Activated T-cell treated with anti-CD3 and anti-CD28 coated beads, Interleukin-2, amount 50 U/mL, for 1 hour (primary cell): ENCODE data around the gene SH3BGR.
"Not testable (repeated sequence)": the region's sequence is repeated elsewhere in the genome, so short reads cannot be mapped to it uniquely, and the experiment has no call there.

Source experiments
- DNase-seq: peaks from one replicate; pipeline ENCODE4 v3.0.0-alpha.2; 2020

Gene SH3BGR

GRCh38 chr21:39518055-39518846 lies 66.5 kb downstream of the SH3BGR start:
- DNase-seq: peak; percentile 32

GRCh38 chr21:39518847-39519210 lies 67.1 kb downstream of the SH3BGR start:
- no peak for DNase-seq

- no peak for DNase-seq
These were observed 68.1 kb downstream of the SH3BGR start for GRCh38 chr21:39519835-39520234.

- DNase-seq: no peak
These were observed 71.6 kb downstream of the SH3BGR start for GRCh38 chr21:39523399-39523798.

GRCh38 chr21:39523915-39524314 lies 72.1 kb downstream of the SH3BGR start:
- DNase-seq: no peak

GRCh38 chr21:39525129-39525528 lies 73.4 kb downstream of the SH3BGR start:
- DNase-seq: no peak

GRCh38 chr21:39525601-39526000 lies 73.8 kb downstream of the SH3BGR start:
- no peak for DNase-seq

GRCh38 chr21:39527067-39527595 lies 75.4 kb downstream of the SH3BGR start:
- no peak for DNase-seq

GRCh38 chr21:39527664-39528381 lies 76.1 kb downstream of the SH3BGR start:
- no peak for DNase-seq

GRCh38 chr21:39529026-39529425 lies 77.3 kb downstream of the SH3BGR start:
- DNase-seq: no peak

GRCh38 chr21:39531064-39531463 lies 79.3 kb downstream of the SH3BGR start:
- no peak for DNase-seq

GRCh38 chr21:39531840-39532239 lies 80.1 kb downstream of the SH3BGR start:
- DNase-seq: no peak

GRCh38 chr21:39533545-39534380 lies 82.0 kb downstream of the SH3BGR start:
- no peak for DNase-seq

- no peak for DNase-seq
These were observed 84.1 kb downstream of the SH3BGR start for GRCh38 chr21:39535646-39536437.

GRCh38 chr21:39536835-39537234 lies 85.1 kb downstream of the SH3BGR start:
- no peak for DNase-seq

- no peak for DNase-seq
These were observed 85.8 kb downstream of the SH3BGR start for GRCh38 chr21:39537571-39537970.

- DNase-seq: no peak
These were observed 86.8 kb downstream of the SH3BGR start for GRCh38 chr21:39538453-39539042.

- DNase-seq: not testable (repeated sequence)
These were observed 88.6 kb downstream of the SH3BGR start for GRCh38 chr21:39540367-39540766.

- no peak for DNase-seq
These were observed 91.0 kb downstream of the SH3BGR start for GRCh38 chr21:39542736-39543135.

- no peak for DNase-seq
These were observed 94.8 kb downstream of the SH3BGR start for GRCh38 chr21:39546522-39546921.

- no peak for DNase-seq
These were observed 101.1 kb downstream of the SH3BGR start for GRCh38 chr21:39552856-39553255.

- DNase-seq: no peak
These were observed 101.6 kb downstream of the SH3BGR start for GRCh38 chr21:39553331-39553730.
